GM10266 (cell line): ENCODE results near the gene KCTD14.
"Not testable (repeated sequence)": the region's sequence is repeated elsewhere in the genome, so short reads cannot be mapped to it uniquely, and the experiment has no call there.

Experiments used
- DNase-seq: peaks from one replicate; pipeline ENCODE4 v3.0.0; 2012; ENCODE audit errors: extremely low spot score
- TF ChIP-seq, protein P1 (sequence below): IDR thresholded peaks from 2 replicates; pipeline ENCODE4 v1.5.1; 2012; ENCODE audit warnings: mild to moderate bottlenecking, low read depth; ENCODE audit not compliant: control insufficient read depth, insufficient read depth; ENCODE audit errors: missing control alignments

The KCTD14 gene

DNA sequence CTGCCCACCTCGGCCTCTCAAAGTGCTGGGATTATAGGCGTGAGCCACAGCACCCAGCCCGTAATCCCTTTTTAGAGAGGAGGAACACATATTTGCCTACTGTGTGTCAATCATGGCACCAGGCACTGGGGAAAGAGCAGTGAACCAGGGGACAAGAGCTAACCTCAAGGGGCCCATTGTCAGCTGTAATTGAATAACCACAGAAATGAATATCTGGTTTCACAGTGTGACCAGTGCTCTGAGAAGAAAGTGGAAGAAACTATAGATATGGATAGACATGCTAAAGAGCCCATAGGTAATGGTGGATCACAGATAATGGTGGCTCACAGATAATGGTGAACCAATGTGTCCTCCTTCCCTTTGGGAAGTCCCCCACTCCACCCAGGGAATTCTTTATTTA is 8.6 kb upstream of the KCTD14 start:
- DNase-seq: no peak
- TF ChIP-seq, protein P1, sequence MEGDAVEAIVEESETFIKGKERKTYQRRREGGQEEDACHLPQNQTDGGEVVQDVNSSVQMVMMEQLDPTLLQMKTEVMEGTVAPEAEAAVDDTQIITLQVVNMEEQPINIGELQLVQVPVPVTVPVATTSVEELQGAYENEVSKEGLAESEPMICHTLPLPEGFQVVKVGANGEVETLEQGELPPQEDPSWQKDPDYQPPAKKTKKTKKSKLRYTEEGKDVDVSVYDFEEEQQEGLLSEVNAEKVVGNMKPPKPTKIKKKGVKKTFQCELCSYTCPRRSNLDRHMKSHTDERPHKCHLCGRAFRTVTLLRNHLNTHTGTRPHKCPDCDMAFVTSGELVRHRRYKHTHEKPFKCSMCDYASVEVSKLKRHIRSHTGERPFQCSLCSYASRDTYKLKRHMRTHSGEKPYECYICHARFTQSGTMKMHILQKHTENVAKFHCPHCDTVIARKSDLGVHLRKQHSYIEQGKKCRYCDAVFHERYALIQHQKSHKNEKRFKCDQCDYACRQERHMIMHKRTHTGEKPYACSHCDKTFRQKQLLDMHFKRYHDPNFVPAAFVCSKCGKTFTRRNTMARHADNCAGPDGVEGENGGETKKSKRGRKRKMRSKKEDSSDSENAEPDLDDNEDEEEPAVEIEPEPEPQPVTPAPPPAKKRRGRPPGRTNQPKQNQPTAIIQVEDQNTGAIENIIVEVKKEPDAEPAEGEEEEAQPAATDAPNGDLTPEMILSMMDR: no peak

DNA sequence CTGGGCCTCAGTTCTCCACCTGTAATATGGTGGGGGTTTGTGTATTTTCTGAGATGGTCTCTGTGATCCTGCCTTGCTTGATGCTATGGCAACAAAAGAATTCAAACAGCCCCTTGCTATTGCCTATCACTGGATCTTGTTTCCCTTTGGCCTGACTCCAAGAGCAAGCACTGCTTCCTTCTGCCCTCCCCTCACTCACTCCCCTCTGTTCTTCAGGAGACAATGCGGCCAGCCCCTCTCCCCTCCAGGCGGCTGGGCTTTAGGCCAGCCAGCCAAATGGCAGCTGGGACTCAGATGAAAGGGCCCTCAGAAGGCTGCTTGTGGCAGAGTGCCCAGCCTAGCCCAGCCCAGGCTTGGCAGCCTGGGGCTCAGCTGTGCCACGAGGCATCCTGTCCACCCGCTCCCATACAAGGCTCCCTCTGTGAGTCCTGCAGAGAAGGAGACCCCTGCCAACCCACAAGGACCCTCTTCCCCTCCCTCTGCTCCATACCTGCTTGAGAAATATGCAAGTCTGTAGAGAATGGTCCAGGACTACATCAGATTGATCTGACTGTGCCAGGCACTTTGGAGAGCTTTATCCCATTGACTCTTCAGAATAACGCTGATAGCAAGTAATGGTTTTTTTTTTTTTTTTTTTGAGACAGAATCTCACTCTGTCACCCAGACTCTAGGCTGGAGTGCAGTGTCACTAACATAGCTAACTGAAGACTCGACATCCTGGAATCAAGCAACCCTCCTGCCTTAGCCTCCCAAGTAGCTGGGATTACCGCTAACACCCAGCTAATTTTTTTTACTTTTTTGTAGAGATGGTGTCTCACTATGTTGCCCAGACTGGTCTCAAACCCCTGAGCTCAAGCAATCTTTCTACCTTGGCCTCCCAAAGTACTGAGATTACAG is 7.6 kb upstream of the KCTD14 start:
- TF ChIP-seq, protein P1: no peak
- no peak for DNase-seq

DNA sequence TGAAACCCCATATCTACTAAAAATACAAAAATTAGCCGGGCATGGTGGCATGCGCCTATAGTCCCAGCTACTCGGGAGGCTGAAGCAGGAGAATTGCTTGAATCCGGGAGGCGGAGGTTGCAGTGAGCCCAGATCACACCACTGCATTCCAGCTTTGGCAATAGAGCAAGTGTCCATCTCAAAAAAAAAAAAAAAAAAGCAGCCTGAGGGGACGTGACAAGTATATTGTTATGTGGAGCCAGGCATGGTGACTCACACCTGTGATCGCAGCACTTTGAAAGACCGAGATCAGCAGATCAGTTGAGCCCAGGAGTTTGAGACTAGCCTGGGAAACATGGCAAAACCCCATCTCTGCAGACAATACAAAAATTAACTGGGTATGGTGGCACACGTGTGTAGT is 5.3 kb upstream of the KCTD14 start:
- not testable (repeated sequence) for DNase-seq

DNA sequence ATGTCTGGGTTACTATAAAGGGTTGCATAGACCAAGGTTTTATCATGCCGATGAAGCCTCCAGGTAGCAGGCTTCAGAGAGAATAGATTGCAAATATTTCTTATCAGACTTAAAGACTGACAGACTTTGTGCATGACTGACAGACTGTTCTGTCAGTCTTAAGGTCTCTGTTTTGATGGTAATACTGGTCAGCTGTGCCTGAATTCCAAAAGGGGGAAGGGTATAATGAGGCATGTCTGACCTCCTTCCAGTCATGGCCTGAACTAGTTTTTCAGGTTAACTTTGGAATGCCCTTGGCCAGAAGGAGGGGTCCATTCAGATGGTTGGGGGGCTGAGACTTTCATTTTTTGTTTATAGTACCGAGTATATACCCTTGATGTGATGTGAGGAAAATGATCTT is 4.7 kb upstream of the KCTD14 start:
- TF ChIP-seq, protein P1: no peak

DNA sequence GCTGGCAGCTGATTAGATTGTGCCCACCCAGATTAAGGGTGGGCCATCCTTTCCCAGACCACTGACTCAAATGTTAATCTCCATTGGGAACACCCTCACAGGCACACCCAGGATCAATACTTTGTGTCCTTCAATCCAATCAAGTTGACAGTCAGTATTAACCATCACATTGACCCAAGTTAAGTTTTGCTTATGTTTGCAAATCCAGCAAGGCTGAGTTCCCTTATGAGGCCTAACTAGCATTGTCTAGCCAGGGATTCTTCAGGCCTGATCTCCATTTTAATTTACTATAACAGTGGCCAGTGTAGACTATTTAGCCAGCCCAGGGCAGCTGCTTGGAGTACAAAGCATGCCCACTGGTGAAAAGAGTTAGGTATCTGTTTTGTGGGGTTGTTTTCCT is 2.3 kb upstream of the KCTD14 start:
- DNase-seq: no peak
- TF ChIP-seq, protein P1: no peak

More for the DNA sequence above, 4.7 kb upstream of the KCTD14 start:
- DNase-seq: no peak

DNA sequence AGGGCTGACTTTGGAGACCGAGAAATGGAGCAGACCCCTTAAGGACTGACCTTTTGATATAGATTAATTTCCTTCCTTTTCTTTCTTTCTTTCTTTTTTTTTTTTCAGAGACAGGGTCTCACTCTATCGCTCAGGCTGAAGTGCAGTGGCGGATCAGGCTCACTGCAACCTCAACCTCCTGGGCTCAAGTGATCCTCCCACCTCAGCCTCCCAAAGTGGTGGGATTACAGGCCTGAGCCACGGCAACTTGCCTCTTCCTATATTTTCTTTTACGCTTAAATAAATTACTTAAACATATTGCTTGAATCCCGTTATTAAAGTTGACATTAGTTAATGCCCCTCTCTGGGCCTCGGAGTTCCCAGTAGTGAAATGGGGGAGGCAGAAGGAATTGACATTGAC is 350 bp upstream of the KCTD14 start:
- TF ChIP-seq, protein P1: no peak
- no peak for DNase-seq

DNA sequence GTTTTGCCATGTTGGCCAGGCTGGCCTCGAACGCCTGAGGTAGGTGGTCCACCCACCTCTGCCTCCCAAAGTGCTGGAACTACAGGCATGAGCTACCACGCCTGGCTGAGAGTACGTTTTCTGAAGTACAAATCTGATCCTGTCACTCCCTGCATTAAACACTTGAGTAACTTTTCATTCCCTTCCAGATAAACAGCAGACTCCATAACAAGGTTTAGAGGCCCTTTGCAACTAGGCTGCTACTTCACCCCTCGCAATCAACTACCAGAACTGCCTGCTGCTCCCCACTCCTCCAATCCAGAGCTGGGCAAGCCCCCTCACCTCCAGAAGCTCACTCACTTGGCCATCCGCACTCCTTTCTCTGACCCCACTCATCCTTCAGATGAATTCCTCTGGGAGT is 1.5 kb downstream of the KCTD14 start:
- DNase-seq: no peak
- TF ChIP-seq, protein P1: no peak
